Measurements from ENCODE around the gene FHAD1.

- TF ChIP-seq POLR2AphosphoS5 (IDR thresholded peaks at IDR 0.05; ENCODE audit: insufficient read depth, low read depth, low read length) (no peak), CTCF (IDR thresholded peaks at IDR 0.05; ENCODE audit: extremely low read depth in 1 of 2, insufficient read depth in 1 of 2, low read depth in 1 of 2, low read length in 2 of 2) (no peak), POLR2A (IDR thresholded peaks at IDR 0.05; ENCODE audit: low read depth, low read length) (no peak)
These were observed 184.5 kb downstream of the FHAD1 start for GRCh38 chr1:15431571-15431948.

Data from endothelial cell of umbilical vein (primary cell).